Liver (tissue), 9 donors: ENCODE measurements around the gene KAT6B. TPM values are rescaled to one million over a fixed set of nuclear protein-coding genes. Genes with fewer than 3 reads are reported as not detected.

ENCODE experiments used
- DNase-seq: peaks from one replicate; pipeline ENCODE4 v3.0.0-alpha.2; 2017; ENCODE audit warnings: low spot score
- H3K27ac ChIP-seq, 2 donors: one replicate each; pipeline ENCODE4 v1.7.0; 2013; ENCODE audit warnings: inconsistent platforms in 2 of 2, low read length in 2 of 2, control low read depth in 1 of 2, low read depth in 1 of 2, mild to moderate bottlenecking in 1 of 2
- H3K27me3 ChIP-seq, 4 donors: one replicate each; pipeline versions ENCODE4 v1.6.1 to v1.7.0; 2013; ENCODE audit warnings: low read length in 3 of 4, inconsistent platforms in 1 of 4, mild to moderate bottlenecking in 1 of 4, moderate library complexity in 1 of 4; ENCODE audit not compliant: control insufficient read depth in 4 of 4, insufficient read depth in 4 of 4
- H3K36me3 ChIP-seq, 4 donors: one replicate each; pipeline versions ENCODE4 v1.6.1 to v1.7.0; 2013; ENCODE audit warnings: low read length in 3 of 4, mild to moderate bottlenecking in 3 of 4, low read depth in 1 of 4, moderate library complexity in 1 of 4; ENCODE audit not compliant: control insufficient read depth in 4 of 4, insufficient read depth in 3 of 4
- H3K4me1 ChIP-seq, 4 donors: one replicate each; pipeline versions ENCODE4 v1.6.1 to v1.7.0; 2013; ENCODE audit warnings: low read length in 3 of 4, mild to moderate bottlenecking in 3 of 4, moderate library complexity in 1 of 4; ENCODE audit not compliant: control insufficient read depth in 4 of 4, insufficient read depth in 4 of 4
- H3K4me3 ChIP-seq, 3 donors: one replicate each; pipeline versions ENCODE4 v1.6.1 to v1.7.0; 2013; ENCODE audit warnings: low read length in 3 of 3, control low read depth in 1 of 3, low read depth in 1 of 3, mild to moderate bottlenecking in 1 of 3
- H3K9ac ChIP-seq, 2 donors: one replicate each; pipeline ENCODE4 v1.7.0; 2013; ENCODE audit warnings: low read length in 2 of 2, mild to moderate bottlenecking in 2 of 2, moderate library complexity in 2 of 2, control low read depth in 1 of 2, low read depth in 1 of 2
- H3K9me3 ChIP-seq, 4 donors: one replicate each; pipeline versions ENCODE4 v1.6.1 to v1.7.0; 2013; ENCODE audit warnings: low read length in 3 of 4; ENCODE audit not compliant: control insufficient read depth in 4 of 4
- EGR1 ChIP-seq, 2 donors: IDR thresholded peaks; 2 replicates each; pipeline ENCODE4 v1.6.1; 2016 to 2018; ENCODE audit warnings: antibody characterized with exemption in 2 of 2, low read depth in 2 of 2
- FOXA2 ChIP-seq: IDR thresholded peaks from 2 replicates; pipeline ENCODE4 v1.6.1; 2016; ENCODE audit warnings: antibody characterized with exemption
- HNF4A ChIP-seq, 2 donors: conservative IDR thresholded peaks; 2 replicates each; pipeline ENCODE4 v1.6.1; 2016; ENCODE audit warnings: antibody characterized with exemption in 2 of 2, mild to moderate bottlenecking in 2 of 2
- HNF4G ChIP-seq: IDR thresholded peaks from 2 replicates; pipeline ENCODE4 v1.6.1; 2016; ENCODE audit warnings: antibody characterized with exemption
- JUND ChIP-seq, 2 donors: IDR thresholded peaks; 2 replicates each; pipeline ENCODE4 v1.6.1; 2016; ENCODE audit warnings: antibody characterized with exemption in 2 of 2
- NR2F2 ChIP-seq: IDR thresholded peaks from 2 replicates; pipeline ENCODE4 v1.6.1; 2016; ENCODE audit warnings: antibody characterized with exemption
- RAD21 ChIP-seq, 2 donors: IDR thresholded peaks; 2 replicates each; pipeline ENCODE4 v1.6.1; 2016; ENCODE audit warnings: antibody characterized with exemption in 2 of 2, mild to moderate bottlenecking in 2 of 2
- RXRA ChIP-seq, 2 donors: IDR thresholded peaks; 2 replicates each; pipeline ENCODE4 v1.6.1; 2017 to 2018; ENCODE audit warnings: antibody characterized with exemption in 2 of 2, mild to moderate bottlenecking in 1 of 2
- SP1 ChIP-seq: IDR thresholded peaks from 2 replicates; pipeline ENCODE4 v1.6.1; 2018; ENCODE audit warnings: antibody characterized with exemption, mild to moderate bottlenecking
- TAF1 ChIP-seq: conservative IDR thresholded peaks from 2 replicates; pipeline ENCODE4 v1.6.1; 2016; ENCODE audit warnings: antibody characterized with exemption, mild to moderate bottlenecking
- YY1 ChIP-seq: IDR thresholded peaks from 2 replicates; pipeline ENCODE4 v1.6.1; 2016; ENCODE audit warnings: antibody characterized with exemption, mild to moderate bottlenecking
- WGBS: extraction: QIAGEN DNeasy Blood & Tissue Kit; methylation state at CpG from one replicate; pipeline ENCODE4 v1.1.7; 2013; 5-methylcytosine and 5-hydroxymethylcytosine counted together
- polyA plus RNA-seq, 2 donors: library from polyadenylated mRNA; stranded (reverse) in 1 of 2; unstranded in 1 of 2; fragments of 200-250 nt in 1 of 2; fragments of >200 nt in 1 of 2; fragmentation: Nextera tagmentation in 1 of 2; extraction: Ambion mirVana in 1 of 2; gene quantifications; one replicate each; pipeline versions ENCODE4 v1.2.1 to v1.2.3, GENCODE V29; 2013 to 2015
- total RNA-seq, 2 donors: library from RNA; depleted of rRNA; stranded (reverse); fragments of >200 nt; gene quantifications; one replicate each; pipeline ENCODE4 v1.2.3, GENCODE V29; 2014
- TF ChIP-seq, protein P1 (sequence below): fragments of 150-350 bp; IDR thresholded peaks from 2 replicates; pipeline ENCODE4 v1.5.1; 2017; ENCODE audit warnings: improper control_type of control experiment, low read depth, low read length; ENCODE audit not compliant: missing input control
- TF ChIP-seq, protein P2 (sequence below): IDR thresholded peaks from 2 replicates; pipeline ENCODE4 v1.6.1; 2016; ENCODE audit warnings: antibody characterized with exemption
- TF ChIP-seq, protein P3 (sequence below): IDR thresholded peaks from 2 replicates; pipeline ENCODE4 v1.6.1; 2016; ENCODE audit warnings: antibody characterized with exemption, mild to moderate bottlenecking
- donor health status: healthy.
- donor health status: healthy.
- donor health status: healthy.
- donor health status: healthy.
- donor health status: healthy.

KAT6B gene
- total and polyA plus RNA-seq, 4 donors: 2.0 to 21.2 (median 8.8) TPM

DNA sequence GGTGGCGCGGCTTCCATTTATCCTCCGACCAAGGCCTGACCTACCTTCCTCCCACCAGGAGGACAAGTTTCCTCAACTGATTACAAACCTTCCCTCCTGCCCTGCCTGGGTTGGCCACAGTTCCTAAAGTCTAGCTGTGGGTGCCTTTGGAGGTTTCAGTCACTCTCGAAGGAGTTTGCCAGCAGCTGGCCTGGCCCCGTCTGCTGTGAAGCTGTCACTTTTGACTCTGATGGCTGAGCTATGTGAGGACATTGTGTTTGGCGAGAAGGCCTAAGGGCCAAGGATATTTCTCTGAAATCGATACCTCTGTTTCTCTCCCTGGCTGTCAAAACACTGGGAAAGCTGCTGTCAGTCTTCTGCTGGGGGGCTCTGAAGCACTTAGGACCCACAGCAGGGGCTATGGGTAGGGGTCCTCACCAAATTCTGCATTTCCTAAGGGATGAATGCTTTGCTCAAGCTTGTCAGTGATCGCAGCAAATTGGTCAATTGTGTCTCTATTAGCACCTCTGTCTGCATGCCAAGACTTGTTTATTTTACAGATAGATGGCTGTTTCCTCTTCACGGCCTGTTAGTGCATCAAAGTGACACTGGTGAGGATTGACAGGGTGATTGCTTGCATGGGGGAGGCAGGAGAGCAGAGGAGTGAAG is 253.2 kb downstream of the KAT6B start:
- no peak overlapping the region for H3K27ac ChIP-seq
- TF ChIP-seq YY1: no peak
- no peak for TF ChIP-seq NR2F2
- TF ChIP-seq RAD21 (IDR thresholded peaks at IDR 0.05): no peak
- no peak for TF ChIP-seq FOXA2
- TF ChIP-seq, protein P1, sequence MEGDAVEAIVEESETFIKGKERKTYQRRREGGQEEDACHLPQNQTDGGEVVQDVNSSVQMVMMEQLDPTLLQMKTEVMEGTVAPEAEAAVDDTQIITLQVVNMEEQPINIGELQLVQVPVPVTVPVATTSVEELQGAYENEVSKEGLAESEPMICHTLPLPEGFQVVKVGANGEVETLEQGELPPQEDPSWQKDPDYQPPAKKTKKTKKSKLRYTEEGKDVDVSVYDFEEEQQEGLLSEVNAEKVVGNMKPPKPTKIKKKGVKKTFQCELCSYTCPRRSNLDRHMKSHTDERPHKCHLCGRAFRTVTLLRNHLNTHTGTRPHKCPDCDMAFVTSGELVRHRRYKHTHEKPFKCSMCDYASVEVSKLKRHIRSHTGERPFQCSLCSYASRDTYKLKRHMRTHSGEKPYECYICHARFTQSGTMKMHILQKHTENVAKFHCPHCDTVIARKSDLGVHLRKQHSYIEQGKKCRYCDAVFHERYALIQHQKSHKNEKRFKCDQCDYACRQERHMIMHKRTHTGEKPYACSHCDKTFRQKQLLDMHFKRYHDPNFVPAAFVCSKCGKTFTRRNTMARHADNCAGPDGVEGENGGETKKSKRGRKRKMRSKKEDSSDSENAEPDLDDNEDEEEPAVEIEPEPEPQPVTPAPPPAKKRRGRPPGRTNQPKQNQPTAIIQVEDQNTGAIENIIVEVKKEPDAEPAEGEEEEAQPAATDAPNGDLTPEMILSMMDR: no peak
- TF ChIP-seq HNF4A (conservative IDR thresholded peaks at IDR 0.05): no peak
- TF ChIP-seq, protein P2, sequence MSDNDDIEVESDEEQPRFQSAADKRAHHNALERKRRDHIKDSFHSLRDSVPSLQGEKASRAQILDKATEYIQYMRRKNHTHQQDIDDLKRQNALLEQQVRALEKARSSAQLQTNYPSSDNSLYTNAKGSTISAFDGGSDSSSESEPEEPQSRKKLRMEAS: no peak
- TF ChIP-seq RXRA (IDR thresholded peaks at IDR 0.05): no peak
- TF ChIP-seq SP1: no peak
- TF ChIP-seq EGR1 (IDR thresholded peaks at IDR 0.05; ENCODE audit: low read depth in 2 of 2): no peak
- no peak for TF ChIP-seq HNF4G
- TF ChIP-seq, protein P3, sequence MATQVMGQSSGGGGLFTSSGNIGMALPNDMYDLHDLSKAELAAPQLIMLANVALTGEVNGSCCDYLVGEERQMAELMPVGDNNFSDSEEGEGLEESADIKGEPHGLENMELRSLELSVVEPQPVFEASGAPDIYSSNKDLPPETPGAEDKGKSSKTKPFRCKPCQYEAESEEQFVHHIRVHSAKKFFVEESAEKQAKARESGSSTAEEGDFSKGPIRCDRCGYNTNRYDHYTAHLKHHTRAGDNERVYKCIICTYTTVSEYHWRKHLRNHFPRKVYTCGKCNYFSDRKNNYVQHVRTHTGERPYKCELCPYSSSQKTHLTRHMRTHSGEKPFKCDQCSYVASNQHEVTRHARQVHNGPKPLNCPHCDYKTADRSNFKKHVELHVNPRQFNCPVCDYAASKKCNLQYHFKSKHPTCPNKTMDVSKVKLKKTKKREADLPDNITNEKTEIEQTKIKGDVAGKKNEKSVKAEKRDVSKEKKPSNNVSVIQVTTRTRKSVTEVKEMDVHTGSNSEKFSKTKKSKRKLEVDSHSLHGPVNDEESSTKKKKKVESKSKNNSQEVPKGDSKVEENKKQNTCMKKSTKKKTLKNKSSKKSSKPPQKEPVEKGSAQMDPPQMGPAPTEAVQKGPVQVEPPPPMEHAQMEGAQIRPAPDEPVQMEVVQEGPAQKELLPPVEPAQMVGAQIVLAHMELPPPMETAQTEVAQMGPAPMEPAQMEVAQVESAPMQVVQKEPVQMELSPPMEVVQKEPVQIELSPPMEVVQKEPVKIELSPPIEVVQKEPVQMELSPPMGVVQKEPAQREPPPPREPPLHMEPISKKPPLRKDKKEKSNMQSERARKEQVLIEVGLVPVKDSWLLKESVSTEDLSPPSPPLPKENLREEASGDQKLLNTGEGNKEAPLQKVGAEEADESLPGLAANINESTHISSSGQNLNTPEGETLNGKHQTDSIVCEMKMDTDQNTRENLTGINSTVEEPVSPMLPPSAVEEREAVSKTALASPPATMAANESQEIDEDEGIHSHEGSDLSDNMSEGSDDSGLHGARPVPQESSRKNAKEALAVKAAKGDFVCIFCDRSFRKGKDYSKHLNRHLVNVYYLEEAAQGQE: no peak
- TF ChIP-seq JUND (IDR thresholded peaks at IDR 0.05): no peak
- H3K36me3 ChIP-seq: no peaks in the 10 kb centered on the region
- no peak for DNase-seq
- H3K4me1 ChIP-seq: no peaks in the 10 kb centered on the region
- 79% methylated on average over 9 of the region's 9 CpGs for WGBS
- no peaks in the 10 kb centered on the region for H3K27me3 ChIP-seq
- no peak overlapping the region for H3K4me3 ChIP-seq
- H3K9me3 ChIP-seq: peaks cover 0 to 3% (median 2%) of the 10 kb centered on the region in 4 donors
- no peak overlapping the region for H3K9ac ChIP-seq

DNA sequence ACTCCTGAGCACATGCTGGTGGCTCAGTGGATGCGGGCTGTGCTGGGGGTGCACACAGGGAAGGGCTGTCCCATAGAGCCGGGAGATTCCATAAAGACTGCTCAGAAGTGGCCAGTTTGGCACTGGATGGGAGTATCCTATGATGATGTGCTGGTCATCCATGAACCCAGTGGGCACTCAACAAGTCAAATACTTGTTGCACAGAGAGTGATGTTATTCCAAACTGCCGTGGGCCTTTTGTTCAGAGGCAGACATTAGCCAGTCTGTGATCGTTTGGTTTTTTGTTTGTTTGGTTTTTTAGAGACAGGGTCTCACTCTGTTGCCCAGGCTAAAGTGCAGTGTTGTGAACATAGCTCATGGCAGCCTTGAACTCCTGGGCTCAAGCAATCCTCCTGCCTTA is 254.2 kb downstream of the KAT6B start:
- Histone ChIP-seq H3K4me1 (no peaks in the 10 kb centered on the region), H3K4me3 (no peak overlapping the region), H3K36me3 (no peaks in the 10 kb centered on the region), H3K27ac (no peak overlapping the region), H3K27me3 (no peaks in the 10 kb centered on the region), H3K9me3 (peaks cover 0 to 3% (median 2%) of the 10 kb centered on the region in 4 donors), H3K9ac (no peak overlapping the region)
- no peak for TF ChIP-seq TAF1
- DNase-seq: no peak
- WGBS: 94% methylated on average over 4 of the region's 4 CpGs
